Keratinocyte (primary cell): ENCODE results near the gene NUP205.

ENCODE experiments used
- EZH2 ChIP-seq: IDR thresholded peaks from one replicate; pipeline ENCODE4 v1.6.1; 2012; ENCODE audit warnings: inconsistent platforms, mild to moderate bottlenecking, low read length, moderate library complexity
- TF ChIP-seq, protein P1 (sequence below), 3 experiments: IDR thresholded peaks in 1 of 3; conservative IDR thresholded peaks in 1 of 3; optimal IDR thresholded peaks in 1 of 3; 2 replicates in 2 of 3; 3 replicates in 1 of 3; pipeline versions ENCODE3 to v1.5.1; 2011; ENCODE audit warnings: low read length in 3 of 3, mild to moderate bottlenecking in 3 of 3, moderate library complexity in 2 of 3, control low read depth in 1 of 3, inconsistent platforms in 1 of 3; ENCODE audit not compliant: insufficient read depth in 2 of 3; ENCODE audit errors: extremely low read depth in 1 of 3

DNA sequence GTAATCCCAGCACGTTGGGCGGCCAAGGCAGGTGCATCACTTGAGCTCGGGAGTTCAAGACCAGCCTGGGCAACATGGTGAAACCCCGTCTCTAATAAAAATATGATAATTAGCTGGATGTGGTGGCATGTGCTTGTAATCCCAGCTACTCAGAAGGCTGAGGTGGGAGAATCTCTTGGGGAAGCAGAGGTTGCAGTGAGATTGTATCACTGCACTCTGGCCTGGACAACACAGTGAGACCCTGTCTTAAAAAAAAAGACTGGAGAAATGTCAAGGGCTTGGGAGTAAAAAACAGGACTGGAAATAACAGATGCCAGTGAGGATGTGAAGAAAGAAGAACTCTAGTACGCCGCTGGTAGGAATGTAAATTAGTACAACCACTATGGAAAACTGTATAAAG is 16.7 kb upstream of the NUP205 start:
- TF ChIP-seq, protein P1, sequence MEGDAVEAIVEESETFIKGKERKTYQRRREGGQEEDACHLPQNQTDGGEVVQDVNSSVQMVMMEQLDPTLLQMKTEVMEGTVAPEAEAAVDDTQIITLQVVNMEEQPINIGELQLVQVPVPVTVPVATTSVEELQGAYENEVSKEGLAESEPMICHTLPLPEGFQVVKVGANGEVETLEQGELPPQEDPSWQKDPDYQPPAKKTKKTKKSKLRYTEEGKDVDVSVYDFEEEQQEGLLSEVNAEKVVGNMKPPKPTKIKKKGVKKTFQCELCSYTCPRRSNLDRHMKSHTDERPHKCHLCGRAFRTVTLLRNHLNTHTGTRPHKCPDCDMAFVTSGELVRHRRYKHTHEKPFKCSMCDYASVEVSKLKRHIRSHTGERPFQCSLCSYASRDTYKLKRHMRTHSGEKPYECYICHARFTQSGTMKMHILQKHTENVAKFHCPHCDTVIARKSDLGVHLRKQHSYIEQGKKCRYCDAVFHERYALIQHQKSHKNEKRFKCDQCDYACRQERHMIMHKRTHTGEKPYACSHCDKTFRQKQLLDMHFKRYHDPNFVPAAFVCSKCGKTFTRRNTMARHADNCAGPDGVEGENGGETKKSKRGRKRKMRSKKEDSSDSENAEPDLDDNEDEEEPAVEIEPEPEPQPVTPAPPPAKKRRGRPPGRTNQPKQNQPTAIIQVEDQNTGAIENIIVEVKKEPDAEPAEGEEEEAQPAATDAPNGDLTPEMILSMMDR (optimal IDR thresholded peaks at IDR 0.05 in 1 of 3, IDR thresholded peaks at IDR 0.05 in 1 of 3, conservative IDR thresholded peaks at IDR 0.05 in 1 of 3; ENCODE audit: extremely low read depth in 1 of 3, insufficient read depth in 2 of 3, low read length in 3 of 3): no peak
- no peak for TF ChIP-seq EZH2
